HS-5 (cell line): ENCODE data around the gene CIT.
A peak's percentile ranks its signal among the peaks of the same experiment; 100 is the strongest.
"Not testable (repeated sequence)": the region's sequence is repeated elsewhere in the genome, so short reads cannot be mapped to it uniquely, and the experiment has no call there.

ENCODE experiments used
- DNase-seq: peaks from one replicate; pipeline ENCODE4 v3.0.0-alpha.2; 2012; ENCODE audit warnings: low read depth

The CIT gene, protein sequence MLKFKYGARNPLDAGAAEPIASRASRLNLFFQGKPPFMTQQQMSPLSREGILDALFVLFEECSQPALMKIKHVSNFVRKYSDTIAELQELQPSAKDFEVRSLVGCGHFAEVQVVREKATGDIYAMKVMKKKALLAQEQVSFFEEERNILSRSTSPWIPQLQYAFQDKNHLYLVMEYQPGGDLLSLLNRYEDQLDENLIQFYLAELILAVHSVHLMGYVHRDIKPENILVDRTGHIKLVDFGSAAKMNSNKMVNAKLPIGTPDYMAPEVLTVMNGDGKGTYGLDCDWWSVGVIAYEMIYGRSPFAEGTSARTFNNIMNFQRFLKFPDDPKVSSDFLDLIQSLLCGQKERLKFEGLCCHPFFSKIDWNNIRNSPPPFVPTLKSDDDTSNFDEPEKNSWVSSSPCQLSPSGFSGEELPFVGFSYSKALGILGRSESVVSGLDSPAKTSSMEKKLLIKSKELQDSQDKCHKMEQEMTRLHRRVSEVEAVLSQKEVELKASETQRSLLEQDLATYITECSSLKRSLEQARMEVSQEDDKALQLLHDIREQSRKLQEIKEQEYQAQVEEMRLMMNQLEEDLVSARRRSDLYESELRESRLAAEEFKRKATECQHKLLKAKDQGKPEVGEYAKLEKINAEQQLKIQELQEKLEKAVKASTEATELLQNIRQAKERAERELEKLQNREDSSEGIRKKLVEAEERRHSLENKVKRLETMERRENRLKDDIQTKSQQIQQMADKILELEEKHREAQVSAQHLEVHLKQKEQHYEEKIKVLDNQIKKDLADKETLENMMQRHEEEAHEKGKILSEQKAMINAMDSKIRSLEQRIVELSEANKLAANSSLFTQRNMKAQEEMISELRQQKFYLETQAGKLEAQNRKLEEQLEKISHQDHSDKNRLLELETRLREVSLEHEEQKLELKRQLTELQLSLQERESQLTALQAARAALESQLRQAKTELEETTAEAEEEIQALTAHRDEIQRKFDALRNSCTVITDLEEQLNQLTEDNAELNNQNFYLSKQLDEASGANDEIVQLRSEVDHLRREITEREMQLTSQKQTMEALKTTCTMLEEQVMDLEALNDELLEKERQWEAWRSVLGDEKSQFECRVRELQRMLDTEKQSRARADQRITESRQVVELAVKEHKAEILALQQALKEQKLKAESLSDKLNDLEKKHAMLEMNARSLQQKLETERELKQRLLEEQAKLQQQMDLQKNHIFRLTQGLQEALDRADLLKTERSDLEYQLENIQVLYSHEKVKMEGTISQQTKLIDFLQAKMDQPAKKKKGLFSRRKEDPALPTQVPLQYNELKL (N-terminal part only)

GRCh38 chr12:119876761-119877638, at the start of gene CIT:
CIT (minus strand) TSS chr12:119877320; CDS start chr12:119876168, 1,152 bp downstream.
- DNase-seq, result peak; percentile 92

DNA sequence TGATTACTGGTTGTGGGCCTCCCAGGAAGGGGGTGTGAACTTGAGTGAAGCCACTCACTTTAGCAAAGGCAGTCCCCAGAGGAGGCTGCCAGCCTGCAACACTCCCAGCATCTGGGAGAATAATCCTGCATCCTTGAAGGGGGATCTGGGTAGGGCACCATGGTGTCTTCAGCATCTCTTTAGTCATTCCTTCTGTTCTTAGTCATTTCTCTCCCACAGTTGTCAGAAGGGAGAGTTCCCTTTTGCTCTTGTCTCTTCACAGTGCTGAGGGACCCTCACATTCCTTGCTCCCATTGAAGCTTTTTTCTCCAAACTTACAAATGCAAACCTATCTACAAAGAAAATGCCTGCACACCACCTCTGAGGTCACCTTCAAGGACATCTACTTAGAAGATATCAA, 48.1 kb upstream of the CIT start:
- DNase-seq, result no peak

GRCh38 chr12:119920064-119920463, 42.9 kb upstream of the CIT start:
- DNase-seq, result no peak

DNA sequence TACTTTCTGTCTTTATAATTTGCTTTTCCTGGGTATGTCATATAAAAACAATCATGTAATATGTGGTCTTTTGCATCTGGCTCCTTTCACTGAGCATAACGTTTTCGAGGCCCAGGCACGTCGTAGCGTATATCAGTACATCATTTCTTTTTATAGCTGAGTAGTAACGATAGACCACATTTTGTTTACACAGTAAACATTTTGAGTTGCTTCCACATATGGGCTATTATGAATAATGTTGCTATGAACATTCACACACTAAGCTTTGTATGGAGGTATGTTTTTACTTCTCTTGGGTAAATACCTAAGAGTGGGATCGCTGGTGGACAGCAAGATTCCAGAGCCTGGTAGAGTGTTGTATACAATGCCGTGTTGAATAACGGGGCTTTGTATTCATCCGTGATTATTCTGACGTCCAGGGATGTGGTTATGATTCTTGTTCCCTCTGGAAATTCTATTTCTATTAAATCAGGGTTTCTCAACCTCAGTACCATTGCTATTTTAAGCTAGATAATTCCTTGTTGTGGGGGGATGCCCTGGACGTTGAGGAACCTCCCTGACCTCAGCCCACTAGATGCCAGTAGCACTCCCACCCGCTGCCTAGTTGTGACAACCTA, 38.9 kb upstream of the CIT start:
- no peak for DNase-seq

GRCh38 chr12:119914666-119915065, 37.5 kb upstream of the CIT start:
- no peak for DNase-seq

DNA sequence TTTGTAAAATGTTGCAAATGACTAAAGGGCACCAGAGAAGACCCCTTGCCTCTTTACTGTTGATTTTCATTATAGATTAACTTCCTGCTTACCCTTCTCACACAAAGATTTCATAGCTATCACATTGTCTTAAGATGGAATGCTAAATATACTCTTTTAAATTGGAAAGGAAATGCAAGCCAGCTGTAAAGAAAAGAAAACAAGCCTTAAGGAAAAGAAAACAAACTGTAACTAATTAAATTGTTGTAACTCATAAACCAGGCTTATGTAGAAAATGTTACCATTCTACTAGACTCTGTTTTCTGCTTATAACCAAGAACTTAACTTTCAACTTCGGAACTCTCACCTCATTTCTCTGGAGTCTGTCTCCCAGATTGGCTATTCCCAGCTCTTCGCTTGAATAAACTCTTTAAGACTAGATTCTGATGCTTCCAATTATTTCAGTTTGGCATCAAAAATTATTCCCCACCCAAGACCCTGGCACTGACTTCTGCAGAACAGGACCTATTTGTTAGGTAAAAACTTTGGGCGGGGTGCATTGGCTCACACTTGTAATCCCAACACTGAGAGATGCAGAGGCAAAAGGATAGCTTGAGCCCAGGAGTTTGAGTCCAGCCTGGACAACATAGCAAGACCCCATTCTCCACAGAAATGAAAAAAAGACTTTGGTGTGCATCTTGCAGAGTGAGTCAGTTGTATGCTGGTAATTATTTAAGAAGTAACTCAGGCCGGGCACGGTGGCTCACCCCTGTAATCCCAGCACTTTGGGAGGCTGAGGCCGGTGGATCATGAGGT, 36.6 kb upstream of the CIT start:
- no peak for DNase-seq

DNA sequence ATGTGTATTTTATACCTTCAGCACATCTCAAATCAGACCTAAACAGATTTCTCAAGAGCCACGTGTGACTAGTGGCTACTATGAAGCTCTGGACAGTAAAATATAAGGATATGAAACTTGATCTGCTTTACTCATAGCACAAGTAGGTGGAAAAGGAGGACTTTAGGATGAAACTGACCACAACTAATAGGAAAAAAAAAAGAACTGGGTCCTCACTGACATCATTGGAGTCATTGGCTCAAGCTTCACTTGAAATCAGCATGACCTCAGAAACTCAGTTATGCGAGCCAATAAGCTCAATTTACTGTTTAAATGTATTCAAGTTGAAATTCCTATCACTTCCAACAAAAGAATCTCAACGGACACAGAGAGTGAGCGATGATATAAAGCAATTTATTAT, 34.1 kb upstream of the CIT start:
- peak; percentile 59 for DNase-seq

GRCh38 chr12:119910586-119910985, 33.5 kb upstream of the CIT start:
- no peak for DNase-seq

GRCh38 chr12:119902084-119902509, 25.0 kb upstream of the CIT start:
- DNase-seq, result peak; percentile 51

DNA sequence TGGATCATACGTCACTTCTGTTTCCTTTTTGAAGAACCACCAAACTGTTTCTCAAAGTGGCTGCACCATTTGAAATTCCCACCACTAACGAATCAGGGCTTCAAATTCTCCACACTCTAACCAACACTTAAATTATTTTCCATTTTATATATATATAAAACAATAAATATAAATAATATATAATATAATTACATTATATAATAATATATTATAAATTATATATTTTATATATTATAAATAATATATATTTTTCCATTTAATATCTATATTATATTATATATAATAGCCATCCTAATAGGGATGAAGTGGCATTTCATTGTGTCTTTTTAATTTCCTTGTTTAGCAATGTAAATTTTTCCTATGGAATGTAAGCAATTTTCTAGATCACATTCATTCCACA, 24.6 kb upstream of the CIT start:
- DNase-seq, result no peak

GRCh38 chr12:119894916-119895315, 17.8 kb upstream of the CIT start:
- DNase-seq, result no peak

- DNase-seq, result not testable (repeated sequence)
Observed at GRCh38 chr12:119892611-119893010, 15.5 kb upstream of the CIT start.

DNA sequence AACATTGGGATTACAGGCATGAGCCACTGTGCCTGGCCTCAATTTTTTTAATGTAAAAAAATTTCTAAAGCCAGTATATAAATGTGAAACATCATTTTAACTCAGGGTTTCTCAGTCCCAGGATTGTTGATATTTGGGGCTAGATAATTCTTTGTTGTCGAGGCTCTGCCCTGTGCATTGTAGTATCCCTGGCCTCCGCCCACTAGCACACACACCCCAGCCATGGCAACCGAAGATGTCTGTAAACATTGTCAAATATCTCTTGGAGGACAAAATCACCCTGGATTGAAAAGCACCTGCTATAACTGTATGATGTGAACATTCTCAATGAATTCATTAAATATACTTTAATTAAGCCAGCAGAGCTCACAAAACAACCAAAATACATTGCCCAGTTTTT, 8.4 kb upstream of the CIT start:
- DNase-seq, result no peak

- not testable (repeated sequence) for DNase-seq
Observed at GRCh38 chr12:119883791-119884190, 6.7 kb upstream of the CIT start.

- no peak for DNase-seq
Observed at GRCh38 chr12:119883237-119883636, 6.1 kb upstream of the CIT start.

DNA sequence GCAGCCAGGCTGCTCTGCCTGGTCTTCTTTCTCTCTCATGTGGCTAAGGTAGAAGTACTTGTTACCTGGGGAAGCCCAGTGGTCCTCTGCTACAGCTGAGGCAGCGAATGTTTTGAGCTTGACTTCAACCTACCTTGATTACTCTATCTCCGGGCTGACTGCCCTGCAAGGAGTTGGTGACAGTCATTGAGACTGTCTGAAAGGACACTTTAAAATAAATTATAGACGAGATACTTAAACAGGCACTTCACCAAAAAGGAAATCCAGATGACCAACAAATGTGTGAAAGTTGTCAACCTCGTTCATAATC, 474 bp upstream of the CIT start:
- DNase-seq, result no peak

GRCh38 chr12:119870457-119870856, 6.7 kb downstream of the CIT start:
- DNase-seq, result no peak

DNA sequence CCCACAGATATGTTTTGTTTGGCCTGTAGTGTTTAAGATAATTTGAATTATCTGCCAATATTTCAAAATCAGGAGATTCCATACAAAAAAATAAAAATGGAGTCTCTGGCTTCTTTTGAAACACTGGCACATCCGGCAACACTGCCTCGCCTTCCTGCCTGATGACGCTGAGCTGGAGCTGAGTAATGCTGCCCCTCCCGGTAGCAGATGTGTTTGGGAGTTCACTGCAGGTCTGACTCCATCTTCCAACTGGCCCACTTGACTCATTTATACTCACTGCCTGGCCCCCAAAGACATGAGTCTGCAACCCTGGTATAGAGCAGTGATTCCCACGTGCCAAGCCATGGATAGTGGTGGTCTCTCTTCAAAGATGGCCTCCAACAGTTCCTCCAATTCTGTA, 7.4 kb downstream of the CIT start:
- peak; percentile 92 for DNase-seq

GRCh38 chr12:119868992-119869391, 8.1 kb downstream of the CIT start:
- peak; percentile 81 for DNase-seq

- DNase-seq, result no peak
Observed at GRCh38 chr12:119864591-119864990, 12.5 kb downstream of the CIT start.
